Astrocyte (in vitro differentiated cells and primary cell): ENCODE data around the gene PTX4.

Experiments
- CTCF ChIP-seq: IDR thresholded peaks from 2 replicates; pipeline ENCODE4 v1.5.1; 2011; ENCODE audit warnings: low read depth, mild to moderate bottlenecking, inconsistent platforms, low read length, moderate library complexity; ENCODE audit not compliant: insufficient read depth
- EZH2 ChIP-seq: IDR thresholded peaks from 2 replicates; pipeline ENCODE4 v1.6.1; 2012; ENCODE audit warnings: mild to moderate bottlenecking, low read length, inconsistent platforms; ENCODE audit not compliant: insufficient read depth

DNA sequence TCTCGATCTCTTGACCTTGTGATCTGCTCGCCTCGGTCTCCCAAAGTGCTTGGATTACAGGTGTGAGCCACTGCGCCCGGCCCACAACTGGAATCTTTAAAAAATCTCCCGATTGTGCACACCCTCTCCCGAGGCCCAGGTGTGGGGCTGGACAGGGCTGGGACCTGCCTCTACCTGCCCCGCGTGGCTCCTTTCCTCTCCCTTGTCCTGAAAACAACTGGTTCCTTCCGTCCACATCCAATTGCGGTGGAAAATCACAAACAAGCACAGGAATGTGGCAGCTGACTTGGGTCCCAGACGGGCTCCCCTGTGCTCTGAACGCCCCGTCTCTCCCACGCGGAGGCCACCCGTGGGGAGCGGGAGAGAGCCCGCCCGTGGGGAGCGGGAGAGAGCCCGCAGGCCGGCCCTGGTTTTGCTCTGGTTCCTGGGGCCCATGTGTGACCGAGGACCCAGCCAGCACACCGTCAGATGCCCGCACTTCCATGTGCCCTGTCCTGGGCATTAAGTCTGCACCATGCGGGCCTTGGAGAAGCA, 41.7 kb upstream of the PTX4 start:
- TF ChIP-seq CTCF = no peak
- no peak for TF ChIP-seq EZH2
